ENCODE measurements around the gene LRRC8A.

DNA sequence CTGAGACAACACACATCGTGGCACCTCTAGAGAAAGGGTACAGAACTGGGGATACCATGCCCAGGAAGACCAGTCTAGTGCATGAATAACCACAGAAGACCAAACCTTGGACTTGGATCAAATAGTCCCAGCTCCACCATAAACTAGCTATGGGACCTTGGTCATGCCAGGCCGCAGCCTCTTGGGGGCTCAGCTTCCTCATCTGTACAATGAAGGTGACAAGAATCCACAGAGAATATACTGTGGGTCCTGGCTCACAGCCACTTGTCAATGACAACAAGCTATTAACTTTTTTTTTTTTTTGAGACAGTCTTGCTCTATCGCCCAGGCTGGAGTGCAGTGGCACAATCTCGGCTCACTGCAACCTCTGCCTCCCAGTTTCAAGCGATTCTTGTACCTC lies 4.1 kb upstream of the LRRC8A start:
- TF ChIP-seq, protein P1, sequence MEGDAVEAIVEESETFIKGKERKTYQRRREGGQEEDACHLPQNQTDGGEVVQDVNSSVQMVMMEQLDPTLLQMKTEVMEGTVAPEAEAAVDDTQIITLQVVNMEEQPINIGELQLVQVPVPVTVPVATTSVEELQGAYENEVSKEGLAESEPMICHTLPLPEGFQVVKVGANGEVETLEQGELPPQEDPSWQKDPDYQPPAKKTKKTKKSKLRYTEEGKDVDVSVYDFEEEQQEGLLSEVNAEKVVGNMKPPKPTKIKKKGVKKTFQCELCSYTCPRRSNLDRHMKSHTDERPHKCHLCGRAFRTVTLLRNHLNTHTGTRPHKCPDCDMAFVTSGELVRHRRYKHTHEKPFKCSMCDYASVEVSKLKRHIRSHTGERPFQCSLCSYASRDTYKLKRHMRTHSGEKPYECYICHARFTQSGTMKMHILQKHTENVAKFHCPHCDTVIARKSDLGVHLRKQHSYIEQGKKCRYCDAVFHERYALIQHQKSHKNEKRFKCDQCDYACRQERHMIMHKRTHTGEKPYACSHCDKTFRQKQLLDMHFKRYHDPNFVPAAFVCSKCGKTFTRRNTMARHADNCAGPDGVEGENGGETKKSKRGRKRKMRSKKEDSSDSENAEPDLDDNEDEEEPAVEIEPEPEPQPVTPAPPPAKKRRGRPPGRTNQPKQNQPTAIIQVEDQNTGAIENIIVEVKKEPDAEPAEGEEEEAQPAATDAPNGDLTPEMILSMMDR (conservative IDR thresholded peaks at IDR 0.05; ENCODE audit: low read length) = peak; percentile 58; the same call in 1 of the 2 replicates
- no peak for TF ChIP-seq EZH2phosphoT487 (IDR thresholded peaks at IDR 0.05; ENCODE audit: borderline replicate concordance, low read depth, low read length)

Measured in OCI-LY7 (cell line).